NCI-H345 treated with DMSO at 0.1 percent for 48 hours (cell line): Measurements from ENCODE around the gene QRICH2.
"Not testable (repeated sequence)": the region's sequence is repeated elsewhere in the genome, so short reads cannot be mapped to it uniquely, and the experiment has no call there.

Experiments used
- DNase-seq: peaks from one replicate; lab custom pipeline; 2025; ENCODE audit not compliant: unreplicated experiment; lab: John Stamatoyannopoulos, UW

Gene QRICH2

GRCh38 chr17:76250141-76250540 is 57.9 kb downstream of the QRICH2 start:
- DNase-seq: no peak

- no peak for DNase-seq
These were observed 59.9 kb downstream of the QRICH2 start for GRCh38 chr17:76248013-76248782.

GRCh38 chr17:76247304-76247703 is 60.8 kb downstream of the QRICH2 start:
- no peak for DNase-seq

- DNase-seq: no peak
These were observed 61.7 kb downstream of the QRICH2 start for GRCh38 chr17:76246080-76247066.

GRCh38 chr17:76244721-76245120 is 63.4 kb downstream of the QRICH2 start:
- not testable (repeated sequence) for DNase-seq

- DNase-seq: no peak
These were observed 64.0 kb downstream of the QRICH2 start for GRCh38 chr17:76243826-76244679.

GRCh38 chr17:76241691-76242255 is 66.3 kb downstream of the QRICH2 start:
- no peak for DNase-seq

GRCh38 chr17:76241204-76241538 is 66.9 kb downstream of the QRICH2 start:
- no peak for DNase-seq

GRCh38 chr17:76240461-76241203 is 67.4 kb downstream of the QRICH2 start, which contains the start of gene RNF157:
Gene RNF157 (minus strand): TSS chr17:76240493. CDS start chr17:76240240, 253 bp downstream.
- DNase-seq: peak; percentile 17

GRCh38 chr17:76239538-76240274 is 68.4 kb downstream of the QRICH2 start:
- DNase-seq: no peak

- no peak for DNase-seq
These were observed 69.1 kb downstream of the QRICH2 start for GRCh38 chr17:76238847-76239537.

- DNase-seq: no peak
These were observed 70.2 kb downstream of the QRICH2 start for GRCh38 chr17:76237859-76238313.

- DNase-seq: no peak
These were observed 71.5 kb downstream of the QRICH2 start for GRCh38 chr17:76236603-76237002.

GRCh38 chr17:76235883-76236282 is 72.2 kb downstream of the QRICH2 start:
- no peak for DNase-seq

- DNase-seq: no peak
These were observed 73.8 kb downstream of the QRICH2 start for GRCh38 chr17:76234354-76234679.

GRCh38 chr17:76233588-76234353 is 74.3 kb downstream of the QRICH2 start:
- no peak for DNase-seq

- no peak for DNase-seq
These were observed 75.7 kb downstream of the QRICH2 start for GRCh38 chr17:76232342-76232741.

GRCh38 chr17:76226749-76227148 is 81.3 kb downstream of the QRICH2 start:
- not testable (repeated sequence) for DNase-seq
